Liver (tissue), 3 donors: ENCODE measurements around the gene EPX.

Source experiments
- ATF3 ChIP-seq: IDR thresholded peaks from 2 replicates; pipeline ENCODE4 v1.6.1; 2016; ENCODE audit warnings: antibody characterized with exemption
- CTCF ChIP-seq: fragments of 150-350 bp; IDR thresholded peaks from 2 replicates; pipeline ENCODE4 v1.5.1; 2017; ENCODE audit warnings: improper control_type of control experiment, low read depth, low read length; ENCODE audit not compliant: missing input control
- HNF4A ChIP-seq, 2 donors: conservative IDR thresholded peaks; 2 replicates each; pipeline ENCODE4 v1.6.1; 2016; ENCODE audit warnings: antibody characterized with exemption in 2 of 2, mild to moderate bottlenecking in 2 of 2
- MAX ChIP-seq: IDR thresholded peaks from 2 replicates; pipeline ENCODE4 v1.6.1; 2016; ENCODE audit warnings: antibody characterized with exemption
- RAD21 ChIP-seq, 2 donors: IDR thresholded peaks; 2 replicates each; pipeline ENCODE4 v1.6.1; 2016; ENCODE audit warnings: antibody characterized with exemption in 2 of 2, mild to moderate bottlenecking in 2 of 2
- RXRA ChIP-seq, 2 donors: IDR thresholded peaks; 2 replicates each; pipeline ENCODE4 v1.6.1; 2017 to 2018; ENCODE audit warnings: antibody characterized with exemption in 2 of 2, mild to moderate bottlenecking in 1 of 2
- donor health status: healthy.
- donor health status: healthy.

GRCh38 chr17:58210922-58211321 lies 18.4 kb downstream of the EPX start:
- no peak for TF ChIP-seq MAX
- no peak for TF ChIP-seq CTCF
- TF ChIP-seq ATF3, result no peak
- no peak for TF ChIP-seq RXRA (IDR thresholded peaks at IDR 0.05)
- no peak for TF ChIP-seq HNF4A (conservative IDR thresholded peaks at IDR 0.05)
- TF ChIP-seq RAD21 (IDR thresholded peaks at IDR 0.05), result no peak
